SK-N-SH (cell line): ENCODE data around the gene CARD14.

Source experiments
- CTCF ChIP-seq: fragments of 200-600 bp; sonication (generic); IDR thresholded peaks from 2 replicates; pipeline ENCODE4 v1.6.1; 2017; ENCODE audit warnings: antibody characterized with exemption, mild to moderate bottlenecking, moderate library complexity
- EP300 ChIP-seq, 2 experiments: IDR thresholded peaks; 2 replicates each; pipeline versions ENCODE4 v1.4.0 to v1.6.1; 2012; ENCODE audit warnings: borderline replicate concordance in 1 of 2, low read depth in 1 of 2, low read length in 1 of 2
- FOSL2 ChIP-seq: IDR thresholded peaks from 2 replicates; pipeline ENCODE4 v1.4.0; 2012; ENCODE audit warnings: low read depth, mild to moderate bottlenecking, moderate library complexity, borderline replicate concordance
- JUND ChIP-seq: IDR thresholded peaks from 2 replicates; pipeline ENCODE4 v1.4.0; 2012
- NFIC ChIP-seq: IDR thresholded peaks from 2 replicates; pipeline ENCODE4 v1.4.0; 2012; ENCODE audit warnings: borderline replicate concordance
- PBX3 ChIP-seq: IDR thresholded peaks from 2 replicates; pipeline ENCODE4; 2012
- POLR2AphosphoS5 ChIP-seq: IDR thresholded peaks from 2 replicates; pipeline ENCODE4 v1.6.1; 2012; ENCODE audit warnings: low read depth, low read length
- RAD21 ChIP-seq: IDR thresholded peaks from 2 replicates; pipeline ENCODE4 v1.6.1; 2012; ENCODE audit warnings: mild to moderate bottlenecking, low read length
- RCOR1 ChIP-seq: fragments of 150-350 bp; IDR thresholded peaks from 2 replicates; pipeline ENCODE4 v1.6.1; 2017; ENCODE audit warnings: antibody characterized with exemption, low read length
- REST ChIP-seq: IDR thresholded peaks from 2 replicates; pipeline ENCODE4 v1.6.1; 2012; ENCODE audit warnings: mild to moderate bottlenecking, low read depth, low read length, moderate library complexity
- RFX5 ChIP-seq: IDR thresholded peaks from 2 replicates; pipeline ENCODE4 v1.6.1; 2012; ENCODE audit warnings: mild to moderate bottlenecking, improper control_type of control experiment, low read length
- YY1 ChIP-seq: IDR thresholded peaks from 2 replicates; pipeline ENCODE4 v1.4.0; 2012; ENCODE audit warnings: low read depth, mild to moderate bottlenecking
- ZBTB33 ChIP-seq: IDR thresholded peaks from 2 replicates; pipeline ENCODE4 v1.4.0; 2012; ENCODE audit warnings: low read depth, borderline replicate concordance

GRCh38 chr17:80222376-80223141, 52.7 kb downstream of the CARD14 start:
- no peak for TF ChIP-seq REST
- TF ChIP-seq POLR2AphosphoS5 = no peak
- no peak for TF ChIP-seq RAD21
- no peak for TF ChIP-seq CTCF
- no peak for TF ChIP-seq NFIC
- TF ChIP-seq YY1 = no peak
- no peak for TF ChIP-seq JUND
- no peak for TF ChIP-seq RCOR1
- TF ChIP-seq PBX3 = no peak
- no peak for TF ChIP-seq RFX5
- TF ChIP-seq FOSL2 = no peak
- no peak for TF ChIP-seq ZBTB33
- no peak for TF ChIP-seq EP300 (IDR thresholded peaks at IDR 0.05; ENCODE audit: borderline replicate concordance in 1 of 2, low read depth in 1 of 2, low read length in 1 of 2)
